GM12878 (cell line): ENCODE measurements around the gene OAF. TPM values are rescaled to one million over a fixed set of nuclear protein-coding genes. Genes with fewer than 3 reads are reported as not detected.

Source experiments
- ATAC-seq: fragments of 200-7000 bp; cut with Tn5 transposase; 3 replicates; pipeline ENCODE4 v1.9.1; 2020; ENCODE audit warnings: mild to moderate bottlenecking, moderate library complexity
- BruUV-seq: library from RNA; stranded (reverse); fragments of 400-500 nt; replicated peaks from 2 replicates; lab custom pipeline; 2021; lab: Mats Ljungman, UMichigan
- CTCF ChIA-PET: fragments of 300-600 bp; sonication (Branson Sonifier 250); formaldehyde crosslinking; extraction: SDS; loops from one replicate; lab custom pipeline; 2021; ENCODE audit warnings: inconsistent platforms; lab: Yijun Ruan, JAX
- POLR2A ChIA-PET: fragments of 350-600 bp; formaldehyde crosslinking; extraction: SDS; loops from one replicate; lab custom pipeline; 2021; ENCODE audit warnings: inconsistent platforms; lab: Charles Lee
- RAD21 ChIA-PET: fragments of 300-600 bp; sonication (Branson Sonifier 250); formaldehyde crosslinking; loops from one replicate; lab custom pipeline; 2023; ENCODE audit warnings: antibody characterized with exemption; ENCODE audit not compliant: unreplicated experiment; lab: Charles Lee
- SMC1A ChIA-PET: fragments of 300-600 bp; sonication (Branson Sonifier 250); formaldehyde crosslinking; loops from one replicate; lab custom pipeline; 2023; ENCODE audit not compliant: unreplicated experiment, uncharacterized antibody; lab: Charles Lee
- DNase-seq: peaks from one replicate; pipeline ENCODE4 v3.0.0-alpha.2; 2011; ENCODE audit warnings: low read depth, low spot score
- FAIRE-seq: peaks from 3 replicates; lab custom pipeline; 2011; peaks lifted over from hg19 to GRCh38; lab: Jason Lieb, UNC
- H2AFZ ChIP-seq: 2 replicates; pipeline ENCODE4 v1.6.0; 2011; ENCODE audit warnings: low read depth, low read length, control low read depth; ENCODE audit not compliant: control insufficient read depth
- H3K27ac ChIP-seq: 2 replicates; pipeline ENCODE4 v1.5.1; 2011; ENCODE audit warnings: control low read depth; ENCODE audit not compliant: control insufficient read depth, insufficient read depth
- H3K27me3 ChIP-seq, 2 experiments: replicated peaks in 1 of 2; 2 replicates each; pipeline versions ENCODE4 v1.6.0 to v1.6.1; 2011; ENCODE audit warnings: low read length in 1 of 2; ENCODE audit not compliant: control insufficient read depth in 2 of 2, insufficient read depth in 2 of 2
- H3K36me3 ChIP-seq, 2 experiments: 2 replicates each; pipeline ENCODE4 v1.5.1; 2011; ENCODE audit warnings: low read length in 1 of 2; ENCODE audit not compliant: control insufficient read depth in 2 of 2, insufficient read depth in 2 of 2
- H3K4me1 ChIP-seq: 2 replicates; pipeline ENCODE4 v1.6.1; 2011; ENCODE audit warnings: mild to moderate bottlenecking, low read length, moderate library complexity, mixed read lengths; ENCODE audit not compliant: control insufficient read depth, insufficient read depth
- H3K4me2 ChIP-seq: 2 replicates; pipeline ENCODE4 v1.6.0; 2011; ENCODE audit warnings: control low read depth; ENCODE audit not compliant: control insufficient read depth, insufficient read depth
- H3K4me3 ChIP-seq: fragments of 200-600 bp; sonication (generic); 2 replicates; pipeline ENCODE4 v1.5.1; 2016
- H3K79me2 ChIP-seq: 2 replicates; pipeline ENCODE4 v1.6.0; 2011; ENCODE audit warnings: low read length; ENCODE audit not compliant: control insufficient read depth, insufficient read depth
- H3K9ac ChIP-seq: 2 replicates; pipeline ENCODE4 v1.8.0; 2011; ENCODE audit warnings: low read length, control low read depth, mixed read lengths; ENCODE audit not compliant: control insufficient read depth, insufficient read depth
- H3K9me3 ChIP-seq: replicated peaks from 3 replicates; pipeline ENCODE4 v1.5.1; 2011; ENCODE audit warnings: mild to moderate bottlenecking, low read length; ENCODE audit not compliant: control insufficient read depth, insufficient read depth
- H4K20me1 ChIP-seq: 2 replicates; pipeline ENCODE4 v1.6.0; 2011; ENCODE audit not compliant: control insufficient read depth, insufficient read depth
- IKZF2 ChIP-seq, 2 experiments: fragments of 450-650 bp; IDR thresholded peaks; 2 replicates each; pipeline ENCODE4 v1.6.1; 2017; ENCODE audit warnings: mild to moderate bottlenecking in 2 of 2, moderate library complexity in 2 of 2
- WGBS: methylation state at CpG from one replicate; pipeline ENCODE4 v1.1.6; 2016; ENCODE audit warnings: low lambda C conversion rate; ENCODE audit not compliant: insufficient replicate concordance, insufficient coverage; ENCODE audit errors: missing lambda C conversion rate; 5-methylcytosine and 5-hydroxymethylcytosine counted together
- in situ Hi-C: fragments of 300-500 bp; cut with MboI; formaldehyde crosslinking; loops from 9 replicates; pipeline ENCODE4 v1.14.3; 2018; ENCODE audit warnings: mixed read lengths
- intact Hi-C: fragments of 100-400 bp; cut with micrococcal nuclease; formaldehyde crosslinking; loops from one replicate; pipeline ENCODE4 v1.14.2; 2022; ENCODE audit not compliant: unreplicated experiment
- polyA plus RNA-seq, 11 experiments: library from polyadenylated mRNA; depleted of rRNA in 4 of 11; unstranded in 6 of 11; stranded (reverse) in 5 of 11; fragments of >200 nt; fragmentation: Nextera tagmentation in 4 of 11; fragmentation: Illumina TruSeq in 1 of 11; extraction: Ambion mirVana in 4 of 11; extraction: Trizol in 1 of 11; gene quantifications; 1 replicate in 1 of 11; 2 replicates in 10 of 11; pipeline versions ENCODE4 v1.2.1 to v1.2.3, GENCODE V29; 2011 to 2016; ENCODE audit warnings: inconsistent platforms in 2 of 11, missing spikeins in 2 of 11, low read depth in 1 of 11
- total RNA-seq, 4 experiments: library from RNA; depleted of rRNA in 3 of 4; stranded (reverse); fragments of >200 nt in 3 of 4; fragmentation: Illumina TruSeq in 1 of 4; extraction: Trizol in 1 of 4; gene quantifications; 2 replicates each; pipeline versions ENCODE4 v1.2.1 to v1.2.3, GENCODE V29; 2013 to 2021
- TF ChIP-seq, protein P1 (sequence below): IDR thresholded peaks from 2 replicates; pipeline ENCODE4 v1.6.1; 2011; ENCODE audit warnings: mild to moderate bottlenecking, low read depth, low read length, moderate library complexity; ENCODE audit not compliant: insufficient replicate concordance
- TF ChIP-seq, protein P2 (sequence below): fragments of 450-650 bp; IDR thresholded peaks from 2 replicates; pipeline ENCODE4 v1.6.1; 2018; ENCODE audit warnings: mild to moderate bottlenecking, low read depth, moderate library complexity; ENCODE audit not compliant: partially characterized antibody

Gene OAF
- total and polyA plus RNA-seq, 10 of the 15 experiments (the other 5 are each of a cell fraction or from before 2014, with no cell fraction given) = 0.10 to 4.7 (median 1.1) TPM

DNA sequence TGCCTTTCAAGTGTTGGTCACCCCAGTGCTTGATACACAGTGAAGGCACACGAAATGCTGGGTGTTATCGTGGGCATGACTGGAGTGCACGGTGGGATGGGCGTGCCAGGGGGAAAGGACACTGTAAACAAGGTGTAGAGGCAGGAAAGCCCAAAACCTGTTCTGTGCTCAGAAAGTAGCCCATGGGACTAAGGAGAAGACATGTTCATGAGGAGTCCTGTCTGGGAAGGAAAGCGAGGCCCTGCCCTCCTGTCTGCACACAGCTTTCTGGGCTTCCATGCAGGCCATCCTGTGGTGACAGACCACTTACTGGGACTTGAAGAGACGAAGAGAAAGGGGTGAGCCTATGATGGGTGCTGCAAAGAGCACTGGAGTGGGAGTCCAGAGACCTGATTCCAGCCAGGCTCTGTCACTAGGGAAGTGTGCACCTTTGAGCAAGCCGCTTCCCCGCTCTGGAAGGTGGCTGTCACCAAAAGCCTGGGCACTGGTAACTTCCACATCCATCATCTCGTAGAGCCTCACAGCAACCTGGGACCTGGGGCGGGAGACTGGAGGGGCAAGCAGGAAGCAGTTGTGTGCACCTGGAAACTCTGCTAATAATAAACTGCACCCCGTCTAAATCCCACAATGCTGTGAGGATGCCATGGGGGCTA is 28.3 kb downstream of the OAF start:
- ChIA-PET POLR2A (no interaction called here), SMC1A (interaction anchor here (1.3 to 11.4 kb wide), 2 partner anchors 10 to 60 kb away, joined by 3 to 372 read pairs; no protein-coding TSS in a partner anchor), RAD21 (interaction anchor here (4.7 to 13.5 kb wide), 2 partner anchors 9 to 62 kb away, joined by 44 to 348 read pairs; no protein-coding TSS in a partner anchor), CTCF (interaction anchor here (1.0 to 18.4 kb wide), 2 partner anchors 11 to 63 kb away, joined by 4 to 783 read pairs; no protein-coding TSS in a partner anchor)
- Histone ChIP-seq H3K4me1 (peaks cover 3% of the 10 kb centered on the region; the same call in 1 of the 2 replicates), H3K79me2 (no peaks in the 10 kb centered on the region), H3K4me2 (no peak overlapping the region), H3K27me3 (peaks cover 3 to 4% of the 10 kb centered on the region in 2 experiments; a peak in 3 of 4 replicates), H3K27ac (no peak overlapping the region), H4K20me1 (no peaks in the 10 kb centered on the region), H2AFZ (no peak overlapping the region), H3K4me3 (no peak overlapping the region), H3K9me3 (no peaks in the 10 kb centered on the region; the same call in 2 of the 3 replicates), H3K9ac (no peak overlapping the region), H3K36me3 (no peaks in the 10 kb centered on the region)
- FAIRE-seq = no peak
- no peak for ATAC-seq
- TF ChIP-seq, protein P1, sequence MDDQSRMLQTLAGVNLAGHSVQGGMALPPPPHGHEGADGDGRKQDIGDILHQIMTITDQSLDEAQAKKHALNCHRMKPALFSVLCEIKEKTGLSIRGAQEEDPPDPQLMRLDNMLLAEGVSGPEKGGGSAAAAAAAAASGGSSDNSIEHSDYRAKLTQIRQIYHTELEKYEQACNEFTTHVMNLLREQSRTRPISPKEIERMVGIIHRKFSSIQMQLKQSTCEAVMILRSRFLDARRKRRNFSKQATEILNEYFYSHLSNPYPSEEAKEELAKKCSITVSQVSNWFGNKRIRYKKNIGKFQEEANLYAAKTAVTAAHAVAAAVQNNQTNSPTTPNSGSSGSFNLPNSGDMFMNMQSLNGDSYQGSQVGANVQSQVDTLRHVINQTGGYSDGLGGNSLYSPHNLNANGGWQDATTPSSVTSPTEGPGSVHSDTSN = no peak
- TF ChIP-seq, protein P2, sequence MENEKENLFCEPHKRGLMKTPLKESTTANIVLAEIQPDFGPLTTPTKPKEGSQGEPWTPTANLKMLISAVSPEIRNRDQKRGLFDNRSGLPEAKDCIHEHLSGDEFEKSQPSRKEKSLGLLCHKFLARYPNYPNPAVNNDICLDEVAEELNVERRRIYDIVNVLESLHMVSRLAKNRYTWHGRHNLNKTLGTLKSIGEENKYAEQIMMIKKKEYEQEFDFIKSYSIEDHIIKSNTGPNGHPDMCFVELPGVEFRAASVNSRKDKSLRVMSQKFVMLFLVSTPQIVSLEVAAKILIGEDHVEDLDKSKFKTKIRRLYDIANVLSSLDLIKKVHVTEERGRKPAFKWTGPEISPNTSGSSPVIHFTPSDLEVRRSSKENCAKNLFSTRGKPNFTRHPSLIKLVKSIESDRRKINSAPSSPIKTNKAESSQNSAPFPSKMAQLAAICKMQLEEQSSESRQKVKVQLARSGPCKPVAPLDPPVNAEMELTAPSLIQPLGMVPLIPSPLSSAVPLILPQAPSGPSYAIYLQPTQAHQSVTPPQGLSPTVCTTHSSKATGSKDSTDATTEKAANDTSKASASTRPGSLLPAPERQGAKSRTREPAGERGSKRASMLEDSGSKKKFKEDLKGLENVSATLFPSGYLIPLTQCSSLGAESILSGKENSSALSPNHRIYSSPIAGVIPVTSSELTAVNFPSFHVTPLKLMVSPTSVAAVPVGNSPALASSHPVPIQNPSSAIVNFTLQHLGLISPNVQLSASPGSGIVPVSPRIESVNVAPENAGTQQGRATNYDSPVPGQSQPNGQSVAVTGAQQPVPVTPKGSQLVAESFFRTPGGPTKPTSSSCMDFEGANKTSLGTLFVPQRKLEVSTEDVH = no peak
- no peak for TF ChIP-seq IKZF2 (IDR thresholded peaks at IDR 0.05)
- intact Hi-C loops = no loop called here
- in situ Hi-C loops = no loop called here
- DNase-seq = no peak
- 51% methylated on average over 11 of the region's 11 CpGs for WGBS
- no TSS peak for BruUV-seq
